Measurements from ENCODE around the gene TSPAN18.
A peak's percentile ranks its signal among the peaks of the same experiment; 100 is the strongest.

Gene TSPAN18

GRCh38 chr11:44950031-44950624 lies 223.4 kb downstream of the TSPAN18 start:
- DNase-seq, result peak; percentile 12

GRCh38 chr11:44950625-44951476 lies 224.1 kb downstream of the TSPAN18 start, which contains the start of gene TP53I11:
Gene TP53I11 (minus strand): TSS chr11:44950883. CDS start chr11:44938335, 12,548 bp downstream.
- peak; percentile 45 for DNase-seq

DNA sequence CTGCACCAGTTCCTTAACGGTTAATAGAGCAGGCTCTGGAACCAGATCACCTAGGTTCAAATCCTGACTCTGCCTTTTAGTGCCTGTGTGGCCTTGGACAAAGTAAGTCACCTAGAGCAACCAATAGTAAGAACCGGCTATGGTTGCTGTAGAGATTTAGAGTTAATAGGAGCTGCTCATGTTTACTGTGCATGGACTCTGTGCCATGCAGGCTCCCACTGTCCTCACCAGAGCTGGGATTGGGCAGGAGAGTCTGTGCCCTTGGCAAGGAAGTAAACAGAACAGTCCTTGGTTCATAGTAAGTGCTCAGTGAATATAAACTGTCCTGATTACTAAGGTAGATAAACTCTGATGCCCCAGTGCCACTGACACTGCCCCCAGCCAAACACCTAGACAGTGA lies 225.3 kb downstream of the TSPAN18 start:
- no peak for DNase-seq

DNA sequence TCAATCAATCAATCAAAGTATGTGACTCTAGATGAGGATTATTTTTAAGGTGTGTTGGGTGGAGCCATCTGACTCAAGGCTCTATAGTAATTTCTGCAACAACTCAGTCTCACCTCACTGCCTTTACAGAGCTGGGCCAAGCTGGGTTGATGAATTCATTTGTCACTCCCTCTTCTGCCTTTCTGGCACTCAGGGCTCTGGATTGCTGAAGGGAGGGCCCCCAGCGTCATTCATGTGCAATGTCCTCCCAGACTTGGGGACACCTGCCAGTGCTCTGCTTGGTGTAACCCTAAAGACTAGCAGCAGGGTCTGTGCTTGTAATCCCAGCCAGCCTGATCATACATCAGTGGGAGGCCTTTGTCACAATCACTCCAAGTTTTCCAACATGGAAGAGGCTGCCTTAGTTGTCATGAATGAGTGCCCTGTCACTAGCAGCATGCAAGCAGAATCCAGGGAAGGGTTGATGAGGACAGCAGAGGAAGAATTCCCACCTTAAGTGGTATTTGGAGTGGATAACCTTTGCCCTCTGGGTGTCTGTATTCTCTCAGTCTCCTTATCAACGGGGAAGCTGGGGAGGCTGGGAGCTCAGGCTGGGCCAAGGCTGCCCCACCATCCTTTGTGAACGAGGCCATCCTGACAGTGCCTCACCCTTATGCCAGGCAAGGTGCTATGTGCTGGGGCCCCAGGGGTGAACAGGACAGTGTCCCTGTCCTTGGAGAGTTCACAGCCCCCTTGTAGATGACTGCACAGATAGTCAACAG lies 225.9 kb downstream of the TSPAN18 start:
- DNase-seq, result no peak

DNA sequence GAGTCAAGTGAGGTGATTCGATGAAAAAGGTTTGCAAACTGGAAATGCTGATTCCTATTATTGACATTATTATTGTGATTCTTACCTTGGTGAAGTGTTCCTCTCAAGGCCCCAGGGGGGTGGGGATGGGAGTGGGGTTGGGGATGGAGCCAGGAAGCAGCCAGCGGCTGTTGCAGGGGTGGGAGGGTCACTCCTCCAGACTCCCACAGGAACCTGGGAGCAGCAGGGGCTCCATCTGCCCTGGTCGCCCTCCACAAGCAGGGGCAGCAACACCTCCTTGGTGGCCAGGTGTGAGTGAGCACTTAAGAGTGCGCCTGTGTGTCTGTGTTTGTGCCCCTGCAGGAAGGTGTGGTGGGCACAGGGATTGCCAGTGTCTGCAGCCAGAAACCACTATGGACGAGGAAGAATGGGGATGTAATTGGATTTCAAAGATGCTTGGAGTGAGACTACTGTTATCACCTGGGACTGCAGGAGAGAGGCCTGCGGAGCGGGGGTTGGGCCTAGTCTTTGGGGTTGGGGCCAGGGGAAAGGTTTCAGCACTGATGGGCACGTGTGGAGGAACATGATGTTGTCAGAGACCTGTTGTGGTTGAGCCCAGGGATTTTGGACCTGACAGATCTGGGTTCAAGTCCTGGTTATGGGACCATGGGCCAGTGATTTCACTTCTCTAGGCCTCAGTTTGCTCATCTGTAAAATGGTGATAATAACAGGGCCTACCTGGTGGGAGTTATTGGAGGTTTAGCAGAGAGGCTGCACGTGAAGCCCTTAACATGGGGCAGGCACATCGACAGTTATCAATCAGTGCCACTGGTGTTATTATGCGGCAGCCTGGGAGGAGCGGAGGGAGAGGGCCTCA lies 227.5 kb downstream of the TSPAN18 start:
- no peak for DNase-seq

DNA sequence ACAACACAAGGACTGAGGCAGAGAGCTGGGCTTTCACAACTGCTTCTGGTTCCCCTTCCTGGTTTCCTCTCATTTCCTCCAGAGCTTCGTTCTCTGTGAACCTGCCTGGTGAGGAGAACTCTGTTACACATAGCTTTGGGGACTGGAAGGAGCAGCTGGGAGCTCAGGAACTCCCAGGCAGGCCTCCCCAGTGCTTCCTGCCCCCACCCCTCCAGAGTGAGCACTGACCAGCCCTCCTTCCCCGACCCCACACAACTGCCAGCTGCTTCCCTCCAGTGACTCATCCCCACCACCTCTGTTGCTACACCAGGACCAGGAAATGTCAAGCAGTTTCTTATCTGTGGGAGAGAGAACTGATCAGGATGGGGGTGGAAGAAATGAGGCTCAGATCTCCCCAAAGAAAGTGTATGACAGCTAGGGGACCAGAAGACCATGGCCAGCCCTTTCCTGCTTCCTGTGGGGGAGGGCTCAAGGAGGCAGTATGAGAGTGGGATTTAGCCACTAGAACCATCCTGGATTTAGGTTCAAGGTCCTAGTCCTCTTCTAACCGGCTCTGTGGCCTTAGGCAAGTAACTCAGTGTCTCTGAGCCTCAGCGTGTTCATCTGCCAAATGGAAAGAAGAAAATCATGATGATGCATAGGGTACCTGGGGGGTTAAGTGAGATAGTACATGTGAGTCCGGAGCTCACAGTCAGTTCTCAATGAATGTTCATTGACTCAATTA lies 228.4 kb downstream of the TSPAN18 start:
- DNase-seq, result peak; percentile 56

GRCh38 chr11:44957040-44957515 lies 230.3 kb downstream of the TSPAN18 start:
- DNase-seq, result no peak

- peak; percentile 24 for DNase-seq
Measured at GRCh38 chr11:44957776-44958564, 231.2 kb downstream of the TSPAN18 start.

DNA sequence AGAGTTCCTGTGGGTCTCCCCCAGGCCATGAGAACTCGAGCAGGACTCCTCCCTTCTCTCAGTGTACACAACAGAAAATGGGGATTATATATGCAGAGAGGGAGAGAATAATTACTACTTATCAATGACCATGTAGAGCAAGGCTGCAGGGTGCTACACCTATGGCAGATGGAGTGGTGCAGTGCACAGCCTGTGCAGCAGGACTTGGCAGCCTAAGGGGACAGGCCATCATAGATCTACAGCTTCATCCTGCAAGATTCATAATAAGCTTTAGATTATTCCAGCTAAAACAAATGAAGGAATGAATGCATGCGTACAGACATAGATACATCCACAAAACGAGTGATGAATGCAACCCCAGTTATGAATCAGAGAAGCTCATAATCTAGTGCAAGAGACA lies 232.3 kb downstream of the TSPAN18 start:
- no peak for DNase-seq

DNA sequence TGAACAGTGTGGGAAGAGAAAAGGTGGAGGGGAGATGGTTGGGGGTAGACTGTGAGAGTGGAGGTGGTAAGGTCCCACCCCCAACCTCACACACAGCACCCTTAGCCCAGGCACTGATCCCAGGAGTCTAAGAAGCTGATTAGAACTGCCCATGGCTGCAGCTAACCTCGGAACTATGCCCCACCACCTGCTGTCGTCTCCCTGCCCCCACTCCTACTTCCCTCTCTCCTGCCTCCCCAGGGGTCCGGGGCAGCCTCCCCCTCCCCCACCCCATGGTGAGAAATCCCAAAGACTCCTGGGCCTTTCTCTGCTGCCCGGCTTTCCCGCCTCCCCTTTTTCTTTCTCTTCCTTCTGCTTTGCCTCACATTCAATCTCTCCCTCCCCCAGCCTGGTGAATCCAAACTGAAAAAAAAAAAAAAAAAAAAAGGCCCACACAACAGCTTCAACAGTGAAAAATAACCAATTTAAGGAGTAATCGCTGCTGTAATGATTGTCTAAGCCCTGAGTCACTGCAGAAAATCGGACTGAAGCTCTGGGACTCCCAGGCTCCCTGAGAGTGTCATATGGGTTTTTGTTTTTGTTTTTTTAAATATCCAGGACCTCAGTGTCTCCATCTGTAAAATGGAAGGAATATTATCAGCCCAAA lies 233.6 kb downstream of the TSPAN18 start:
- DNase-seq, result no peak

DNA sequence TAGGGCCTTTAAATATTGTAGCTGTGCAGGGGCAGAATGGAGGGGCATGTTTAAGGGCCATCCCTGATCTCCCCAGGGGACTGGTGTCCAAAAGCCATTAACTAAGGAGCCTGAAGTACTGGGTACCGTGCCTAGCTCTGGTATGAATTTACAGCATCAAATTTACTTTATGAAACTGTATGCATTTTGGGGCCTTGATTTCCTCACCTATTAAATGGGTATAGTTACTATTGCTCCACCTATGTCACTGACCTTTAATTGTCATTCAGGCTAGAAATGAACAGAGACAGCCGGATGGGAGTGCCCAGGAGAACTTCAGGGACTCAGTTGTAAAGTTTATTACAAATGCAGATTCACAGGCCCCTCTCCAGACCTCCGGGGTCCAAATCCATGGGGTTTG lies 235.7 kb downstream of the TSPAN18 start:
- no peak for DNase-seq

- no peak for DNase-seq
Measured at GRCh38 chr11:44963136-44963535, 236.4 kb downstream of the TSPAN18 start.

DNA sequence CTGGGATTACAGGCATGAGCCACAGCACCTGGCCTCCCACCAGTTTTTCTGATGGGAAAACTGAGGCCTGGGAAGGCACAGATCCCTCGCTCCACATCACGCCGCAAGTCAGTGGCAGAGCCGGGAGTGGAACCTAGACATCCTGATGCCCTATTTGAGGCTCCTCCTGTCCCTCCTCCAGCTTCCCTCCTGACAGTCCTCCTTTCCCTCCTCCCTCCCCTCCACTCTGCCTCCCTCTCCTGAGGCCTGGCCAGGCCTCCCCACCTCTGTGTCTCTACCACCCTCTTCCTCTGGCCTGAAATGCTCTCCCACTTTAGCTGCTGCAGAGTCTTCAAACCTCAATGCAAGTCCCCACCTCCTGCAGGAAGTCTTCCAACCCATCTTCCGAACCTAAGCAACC lies 237.2 kb downstream of the TSPAN18 start:
- DNase-seq, result no peak

- no peak for DNase-seq
Measured at GRCh38 chr11:44964526-44965209, 237.9 kb downstream of the TSPAN18 start.

- no peak for DNase-seq
Measured at GRCh38 chr11:44966694-44967093, 239.9 kb downstream of the TSPAN18 start.

GRCh38 chr11:44967930-44968496 lies 241.3 kb downstream of the TSPAN18 start:
- DNase-seq, result no peak

DNA sequence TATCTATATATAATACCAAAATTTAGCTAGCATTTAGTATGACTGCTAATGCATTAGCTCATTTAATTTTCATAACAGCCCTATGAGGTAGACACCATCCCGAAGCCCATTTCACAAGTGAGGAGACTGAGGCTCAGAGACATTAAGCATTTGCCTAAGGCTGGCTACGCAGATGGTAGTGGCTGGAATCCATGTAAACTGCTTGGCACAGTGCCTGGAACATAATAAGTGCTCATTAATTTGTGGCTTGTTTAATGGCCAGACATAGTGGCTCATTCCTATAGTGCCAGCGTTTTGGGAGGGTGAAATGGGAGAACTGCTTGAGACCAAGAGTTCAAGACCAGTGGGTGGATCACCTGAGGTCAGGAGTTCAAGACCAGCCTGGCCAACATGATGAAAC lies 241.7 kb downstream of the TSPAN18 start:
- DNase-seq, result no peak

DNA sequence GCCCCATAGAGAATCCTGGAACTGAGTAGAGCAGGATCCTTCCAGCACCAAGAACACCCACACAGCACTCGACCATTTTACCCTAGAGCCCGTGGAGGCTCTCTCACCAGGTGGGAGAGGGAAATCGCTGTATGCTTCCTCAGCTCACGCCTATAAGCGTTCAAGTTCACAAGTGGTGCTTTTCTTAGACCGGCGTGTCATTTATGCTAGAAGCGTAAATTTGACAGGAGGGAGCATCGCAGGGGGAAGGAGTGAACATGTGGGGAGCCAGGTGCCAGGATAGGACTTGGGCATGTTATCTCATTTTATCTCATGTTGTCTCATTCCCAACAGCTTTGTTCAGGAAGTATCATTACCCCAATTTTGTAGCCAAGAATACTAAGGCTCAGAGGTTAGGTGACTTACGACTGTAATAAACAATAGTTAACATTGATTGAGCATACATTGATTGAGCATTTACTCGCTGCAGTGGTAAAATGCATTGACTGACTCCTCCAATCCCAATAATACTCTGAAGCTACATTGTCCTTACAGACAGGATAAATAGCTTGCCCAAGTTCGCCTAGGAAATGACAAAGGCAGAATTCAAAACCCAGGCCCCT lies 243.0 kb downstream of the TSPAN18 start:
- no peak for DNase-seq

DNA sequence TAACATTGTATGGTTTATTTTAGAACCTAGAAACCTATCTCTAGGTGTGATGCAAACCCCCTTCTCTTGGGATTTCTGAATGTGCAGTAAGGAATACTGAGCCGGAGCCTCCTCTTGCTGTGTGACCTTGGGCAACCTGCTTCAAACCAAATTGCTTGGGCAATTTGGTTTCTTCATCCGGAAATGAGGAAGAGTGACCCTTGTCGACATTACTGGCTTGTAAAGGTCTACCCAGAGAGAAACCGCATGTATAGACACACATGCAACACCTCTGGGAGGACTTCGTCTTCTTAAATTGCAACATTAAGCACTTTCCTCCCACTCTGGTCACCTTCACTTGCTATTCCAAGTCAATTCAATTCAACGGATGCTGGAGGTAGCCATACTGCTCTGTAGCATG lies 243.5 kb downstream of the TSPAN18 start:
- no peak for DNase-seq
